GM19025 (cell line): ENCODE data around the gene LAMC3.

ENCODE experiments used
- ATAC-seq: cut with Tn5 transposase; IDR thresholded peaks from one replicate; pipeline ENCODE4 v1.9.1; 2021; ENCODE audit warnings: mild to moderate bottlenecking, low read depth, moderate library complexity; ENCODE audit not compliant: unreplicated experiment

Gene LAMC3

GRCh38 chr9:131038256-131039128 lies 29.5 kb downstream of the LAMC3 start:
- no peak for ATAC-seq

- no peak for ATAC-seq
These were observed 30.4 kb downstream of the LAMC3 start for GRCh38 chr9:131039129-131039954.

DNA sequence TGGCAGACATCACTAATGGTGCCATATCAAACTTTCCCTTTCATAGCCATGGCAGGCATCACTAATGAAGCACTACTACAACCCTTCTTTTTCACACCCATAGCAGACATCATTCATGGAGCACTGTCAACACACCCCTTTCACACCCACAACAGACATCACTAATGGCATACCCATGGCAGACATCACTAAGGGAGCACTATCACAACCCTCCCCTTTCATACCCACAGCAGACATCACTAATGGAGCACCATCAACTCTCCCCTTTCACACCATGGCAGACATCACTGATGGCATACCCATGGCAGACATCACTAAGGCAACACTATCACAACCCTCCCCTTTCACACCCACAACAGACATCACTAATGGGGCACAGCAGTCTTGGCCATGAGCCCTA lies 33.7 kb downstream of the LAMC3 start:
- no peak for ATAC-seq

GRCh38 chr9:131043087-131043486 lies 34.1 kb downstream of the LAMC3 start:
- ATAC-seq: no peak

DNA sequence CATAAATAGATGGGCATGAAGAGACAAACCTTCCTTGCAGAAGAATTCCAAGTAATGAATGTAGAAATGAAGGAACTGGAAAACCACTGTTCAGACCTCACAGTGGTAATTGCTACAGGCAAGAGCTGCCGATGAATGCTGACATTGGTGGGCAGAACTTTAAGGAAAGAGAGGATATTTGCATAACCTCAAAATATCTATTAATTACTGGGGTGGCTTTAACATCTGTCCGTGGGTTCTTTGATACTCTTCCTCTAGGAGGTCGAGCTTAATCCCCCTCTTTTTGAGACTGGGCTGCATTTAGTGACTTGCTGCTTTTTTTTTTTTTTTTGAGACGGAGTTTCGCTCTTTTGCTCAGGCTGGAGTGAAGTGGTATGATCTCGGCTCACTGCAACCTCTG lies 34.7 kb downstream of the LAMC3 start:
- ATAC-seq: no peak

DNA sequence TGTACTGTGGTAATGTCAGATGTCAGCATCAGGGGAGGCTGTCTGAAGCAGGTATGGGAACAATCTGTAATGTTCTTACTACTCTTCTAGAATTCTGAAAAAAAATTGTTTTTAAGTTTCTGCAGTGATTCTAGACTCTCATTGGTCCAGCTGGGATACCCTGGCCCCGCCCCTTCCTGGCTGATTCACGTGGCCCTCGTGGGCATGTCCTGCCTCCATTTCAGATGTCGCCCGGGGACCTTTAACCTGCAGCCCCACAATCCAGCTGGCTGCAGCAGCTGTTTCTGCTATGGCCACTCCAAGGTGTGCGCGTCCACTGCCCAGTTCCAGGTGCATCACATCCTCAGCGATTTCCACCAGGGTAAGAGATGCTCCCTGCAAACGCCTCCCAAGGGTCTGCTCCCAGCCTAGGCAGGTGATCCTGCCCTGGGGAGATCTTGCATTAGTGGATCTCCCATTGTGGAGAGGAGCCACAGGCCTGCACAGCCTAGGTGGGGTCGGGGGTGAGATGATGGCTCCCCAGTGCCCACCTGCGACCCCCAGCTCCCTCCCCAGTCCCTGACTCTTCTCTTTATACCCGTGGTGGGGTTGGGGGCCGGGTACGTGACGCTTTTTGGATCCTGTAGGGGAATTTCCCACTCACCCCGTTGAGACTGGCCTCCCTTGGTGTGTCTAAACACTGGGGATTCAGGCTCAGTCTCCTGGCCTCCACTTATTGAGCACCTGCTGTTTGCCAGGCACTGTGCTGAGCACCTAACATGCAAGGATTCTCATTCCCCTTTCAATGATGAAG lies 36.5 kb downstream of the LAMC3 start:
- ATAC-seq: no peak

DNA sequence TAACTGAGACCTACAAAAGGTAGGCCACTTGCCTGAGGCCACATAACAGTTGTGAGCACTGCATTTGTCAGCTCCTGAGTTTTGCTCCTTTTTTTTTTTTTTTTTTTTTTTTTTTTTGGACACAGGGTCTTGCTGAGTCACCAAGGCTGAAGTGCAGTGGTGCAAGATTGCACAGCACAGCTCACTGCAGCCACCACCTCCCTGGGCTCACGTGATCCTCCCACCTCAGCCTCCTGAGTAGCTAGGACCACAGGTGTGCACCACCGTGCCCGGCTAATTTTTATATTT lies 37.1 kb downstream of the LAMC3 start:
- ATAC-seq: no peak

DNA sequence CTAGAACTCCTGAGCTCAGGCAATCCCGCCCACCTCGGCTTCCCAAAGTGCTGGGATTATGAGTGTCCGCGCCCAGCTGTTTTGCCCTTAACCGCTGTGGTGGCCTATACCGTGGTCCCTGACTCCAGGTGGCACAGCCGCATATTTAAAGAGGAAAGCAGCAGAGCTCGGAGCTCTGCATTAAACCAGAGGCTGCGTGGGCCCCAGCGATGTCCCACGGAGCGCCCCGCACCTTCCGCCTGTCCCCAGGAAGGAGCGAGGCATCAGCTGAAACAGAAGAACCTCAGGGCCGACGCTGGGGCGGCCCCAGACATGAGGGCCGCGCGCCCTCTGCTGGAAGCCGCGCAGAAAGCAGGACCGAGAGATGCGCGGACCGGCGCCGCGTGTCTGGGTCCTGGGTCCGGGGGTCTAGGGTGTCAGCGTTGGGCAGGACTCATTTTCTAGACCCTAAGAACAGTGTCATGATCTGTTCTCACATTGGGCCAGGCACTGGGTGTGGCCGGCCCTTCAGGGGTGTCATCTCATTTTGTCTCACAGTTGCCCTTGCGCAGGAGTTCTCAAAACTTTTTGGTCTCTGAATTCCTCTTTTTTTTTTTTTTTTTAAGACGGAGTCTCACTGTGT lies 37.7 kb downstream of the LAMC3 start:
- ATAC-seq: no peak

GRCh38 chr9:131048332-131048731 lies 39.4 kb downstream of the LAMC3 start:
- ATAC-seq: no peak

DNA sequence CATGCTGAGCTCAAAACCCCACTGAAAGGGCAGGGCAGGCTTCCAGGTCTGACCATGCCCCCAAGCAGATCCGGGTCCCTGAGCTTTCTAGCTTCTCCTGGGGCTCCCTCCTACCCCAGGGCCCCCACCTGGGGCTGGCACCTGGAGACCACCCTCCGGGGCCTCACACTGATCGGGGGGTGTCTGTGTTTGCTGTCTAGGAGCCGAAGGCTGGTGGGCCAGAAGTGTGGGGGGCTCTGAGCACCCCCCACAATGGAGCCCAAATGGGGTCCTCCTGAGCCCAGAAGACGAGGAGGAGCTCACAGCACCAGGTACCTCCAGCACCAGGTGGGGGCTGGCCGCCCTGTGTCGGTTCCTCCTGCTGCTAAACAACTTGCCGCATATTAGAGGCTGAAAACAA lies 39.8 kb downstream of the LAMC3 start:
- no peak for ATAC-seq

GRCh38 chr9:131049829-131050715 lies 41.1 kb downstream of the LAMC3 start:
- no peak for ATAC-seq

- ATAC-seq: no peak
These were observed 41.9 kb downstream of the LAMC3 start for GRCh38 chr9:131050831-131051230.

GRCh38 chr9:131051592-131052517 lies 42.9 kb downstream of the LAMC3 start:
- no peak for ATAC-seq

GRCh38 chr9:131053896-131054295 lies 44.9 kb downstream of the LAMC3 start:
- ATAC-seq: no peak

DNA sequence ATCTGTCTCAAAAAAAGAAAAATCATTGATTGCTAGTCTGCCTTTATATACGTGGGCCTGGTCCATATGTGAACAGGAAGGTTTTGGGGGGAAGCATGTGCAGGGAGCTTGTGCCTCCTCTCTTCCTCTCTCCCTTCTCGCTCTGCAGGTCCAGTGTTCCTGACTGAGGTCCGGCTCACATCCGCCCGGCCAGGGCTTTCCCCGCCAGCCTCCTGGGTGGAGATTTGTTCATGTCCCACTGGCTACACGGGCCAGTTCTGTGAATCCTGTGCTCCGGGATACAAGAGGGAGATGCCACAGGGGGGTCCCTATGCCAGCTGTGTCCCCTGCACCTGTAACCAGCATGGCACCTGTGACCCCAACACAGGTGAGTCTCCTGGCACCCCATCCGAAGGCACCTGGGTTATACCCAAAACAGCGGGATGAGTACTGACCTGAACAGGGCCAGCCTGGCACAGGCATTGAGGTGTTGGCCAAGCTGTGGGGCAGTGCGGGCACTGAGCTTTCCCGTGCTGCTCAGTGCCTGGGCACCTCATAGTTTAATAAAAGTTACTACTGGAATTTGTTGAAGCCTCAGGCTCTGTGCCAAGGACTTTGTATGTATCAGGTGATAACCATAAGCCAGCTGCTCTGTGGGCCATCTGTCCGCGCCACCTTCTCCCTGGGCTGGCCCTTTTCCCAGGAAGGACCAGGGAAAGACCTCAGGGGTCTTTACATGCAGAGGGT lies 48.0 kb downstream of the LAMC3 start:
- ATAC-seq: no peak

DNA sequence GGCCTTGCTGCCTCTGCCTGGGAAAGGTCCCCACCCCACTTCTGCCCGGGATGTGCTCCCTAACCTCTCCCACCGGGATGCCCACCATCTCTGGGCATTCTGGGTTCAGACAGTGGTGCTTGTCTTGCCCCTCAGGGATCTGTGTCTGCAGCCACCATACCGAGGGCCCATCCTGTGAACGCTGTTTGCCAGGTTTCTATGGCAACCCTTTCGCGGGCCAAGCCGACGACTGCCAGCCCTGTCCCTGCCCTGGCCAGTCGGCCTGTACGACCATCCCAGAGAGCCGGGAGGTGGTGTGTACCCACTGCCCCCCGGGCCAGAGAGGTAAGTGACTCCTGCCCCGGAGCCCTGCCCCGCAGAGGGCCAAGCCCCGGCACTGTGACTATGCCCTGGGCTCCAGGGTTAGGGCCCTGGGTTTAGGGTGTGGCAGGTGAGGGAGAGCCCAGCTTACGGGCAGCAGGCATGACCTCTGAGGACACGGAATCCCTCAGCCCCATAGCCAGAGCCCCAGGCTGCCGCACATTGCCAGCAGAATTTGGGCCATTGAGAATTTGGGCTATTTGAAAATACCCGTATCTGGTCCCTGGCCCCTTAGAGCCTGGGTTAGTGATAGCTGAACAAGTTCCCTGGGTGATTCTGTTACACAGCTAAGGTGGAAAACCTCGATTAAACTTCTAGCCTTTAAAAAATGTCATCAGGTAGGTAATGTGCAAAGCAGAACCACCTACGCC lies 52.1 kb downstream of the LAMC3 start:
- ATAC-seq: no peak

DNA sequence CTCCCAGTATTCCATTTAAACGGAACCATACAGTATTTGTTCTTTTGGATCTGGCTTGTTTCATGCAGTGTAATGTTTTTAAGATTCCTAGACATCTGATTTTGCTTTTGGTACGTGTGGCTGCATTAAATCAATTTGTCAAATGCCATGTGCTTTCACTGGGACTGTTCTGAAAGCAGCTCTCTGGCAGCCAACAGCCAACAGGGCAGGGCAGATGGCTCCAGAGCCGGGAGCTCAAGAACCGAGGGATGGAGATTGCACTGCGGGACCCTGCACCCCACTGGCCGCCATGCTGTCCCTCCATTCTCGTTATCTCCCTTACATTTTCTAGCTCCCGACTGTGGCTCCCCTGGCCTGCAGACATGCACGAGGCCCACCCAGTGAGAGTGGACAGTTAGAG lies 54.0 kb downstream of the LAMC3 start:
- ATAC-seq: no peak
